IMR-90 (cell line): ENCODE measurements around the gene KLK10. TPM values are rescaled to one million over a fixed set of nuclear protein-coding genes. Genes with fewer than 3 reads are reported as not detected.

Experiments
- ATAC-seq: fragments of 200-7000 bp; cut with Tn5 transposase; 2 replicates; pipeline ENCODE4 v1.9.1; 2020; ENCODE audit warnings: low read depth, mild to moderate bottlenecking, moderate library complexity
- BruUV-seq: library from RNA; stranded (reverse); fragments of 400-500 nt; replicated peaks from 2 replicates; lab custom pipeline; 2021; lab: Mats Ljungman, UMichigan
- CTCF ChIA-PET: fragments of 300-600 bp; formaldehyde crosslinking; extraction: SDS; loops from one replicate; lab custom pipeline; 2021; ENCODE audit warnings: antibody characterized with exemption; lab: Yijun Ruan, JAX
- POLR2A ChIA-PET: fragments of 300-600 bp; sonication (Branson Sonifier 250); formaldehyde crosslinking; loops from one replicate; lab custom pipeline; 2022; ENCODE audit warnings: antibody characterized with exemption; ENCODE audit not compliant: unreplicated experiment; lab: Charles Lee
- DNase-seq: peaks from one replicate; pipeline ENCODE4 v3.0.0; 2013
- H2AFZ ChIP-seq: replicated peaks from 2 replicates; pipeline ENCODE3; 2013; ENCODE audit warnings: low read length, mild to moderate bottlenecking; ENCODE audit not compliant: poor library complexity
- H2AK5ac ChIP-seq: 2 replicates; pipeline ENCODE4 v1.6.1; 2013; ENCODE audit warnings: low read depth, low read length, inconsistent platforms
- H2AK9ac ChIP-seq: replicated peaks from 2 replicates; pipeline ENCODE3; 2013; ENCODE audit warnings: mild to moderate bottlenecking, low read depth, low read length, moderate library complexity; ENCODE audit not compliant: poor library complexity
- H2BK120ac ChIP-seq: 2 replicates; pipeline ENCODE4 v1.6.1; 2013; ENCODE audit warnings: low read depth, low read length, inconsistent platforms
- H2BK15ac ChIP-seq: 3 replicates; pipeline ENCODE4 v1.6.1; 2013; ENCODE audit warnings: low read depth, low read length, inconsistent platforms
- H2BK20ac ChIP-seq: 2 replicates; pipeline ENCODE4 v1.6.1; 2013; ENCODE audit warnings: low read depth, mild to moderate bottlenecking, inconsistent platforms, low read length, moderate library complexity
- H2BK5ac ChIP-seq: 2 replicates; pipeline ENCODE4 v1.6.1; 2013; ENCODE audit warnings: mild to moderate bottlenecking, low read depth, low read length, inconsistent platforms; ENCODE audit not compliant: poor library complexity, severe bottlenecking
- H3K14ac ChIP-seq: replicated peaks from 2 replicates; pipeline ENCODE4 v1.6.1; 2013; ENCODE audit warnings: low read depth, low read length, inconsistent platforms
- H3K18ac ChIP-seq: 2 replicates; pipeline ENCODE4 v1.6.1; 2013; ENCODE audit warnings: low read depth, low read length, control low read depth
- H3K23ac ChIP-seq: 2 replicates; pipeline ENCODE4 v1.6.1; 2013; ENCODE audit warnings: low read depth, low read length, inconsistent platforms
- H3K27ac ChIP-seq: 2 replicates; pipeline ENCODE4 v1.5.1; 2013; ENCODE audit warnings: mild to moderate bottlenecking, control low read depth, low read length; ENCODE audit not compliant: insufficient read depth
- H3K27me3 ChIP-seq: 2 replicates; pipeline ENCODE4 v1.6.1; 2013; ENCODE audit warnings: low read length; ENCODE audit not compliant: control insufficient read depth, insufficient read depth
- H3K36me3 ChIP-seq: 2 replicates; pipeline ENCODE4 v1.6.1; 2013; ENCODE audit warnings: low read length, mixed read lengths; ENCODE audit not compliant: control insufficient read depth, insufficient read depth
- H3K4ac ChIP-seq: 2 replicates; pipeline ENCODE4 v1.6.1; 2013; ENCODE audit warnings: low read depth, low read length, inconsistent platforms
- H3K4me1 ChIP-seq: 2 replicates; pipeline ENCODE4 v1.6.1; 2013; ENCODE audit warnings: low read length, mixed read lengths; ENCODE audit not compliant: control insufficient read depth, insufficient read depth
- H3K4me2 ChIP-seq: 2 replicates; pipeline ENCODE4 v1.6.1; 2013; ENCODE audit warnings: low read depth, mild to moderate bottlenecking, control low read depth, low read length, moderate library complexity
- H3K4me3 ChIP-seq: 2 replicates; pipeline ENCODE4 v1.5.1; 2013; ENCODE audit warnings: low read depth, mild to moderate bottlenecking, control low read depth, low read length, moderate library complexity; ENCODE audit not compliant: insufficient read depth
- H3K56ac ChIP-seq: 2 replicates; pipeline ENCODE4 v1.6.1; 2013; ENCODE audit warnings: low read length, inconsistent platforms; ENCODE audit not compliant: insufficient read depth; ENCODE audit errors: extremely low read depth
- H3K79me1 ChIP-seq, 2 experiments: 2 replicates each; pipeline ENCODE4 v1.6.1; 2013; ENCODE audit warnings: low read length in 2 of 2, inconsistent platforms in 1 of 2, low read depth in 1 of 2
- H3K9ac ChIP-seq: 2 replicates; pipeline ENCODE4 v1.6.1; 2013; ENCODE audit warnings: low read depth, low read length, control low read depth
- H3K9me1 ChIP-seq: 2 replicates; pipeline ENCODE4 v1.6.1; 2013; ENCODE audit warnings: low read length, inconsistent platforms; ENCODE audit not compliant: insufficient read depth
- H3K9me3 ChIP-seq: 2 replicates; pipeline ENCODE4 v1.6.1; 2013; ENCODE audit warnings: low read length; ENCODE audit not compliant: control insufficient read depth, insufficient read depth
- H4K20me1 ChIP-seq: 2 replicates; pipeline ENCODE4 v1.6.1; 2013; ENCODE audit warnings: low read length, inconsistent platforms; ENCODE audit not compliant: insufficient read depth
- H4K5ac ChIP-seq: 2 replicates; pipeline ENCODE4 v1.6.1; 2013; ENCODE audit warnings: mild to moderate bottlenecking, low read depth, low read length, control low read depth
- H4K8ac ChIP-seq, 2 experiments: 2 replicates each; pipeline ENCODE4 v1.6.1; 2013; ENCODE audit warnings: low read depth in 2 of 2, low read length in 2 of 2, control low read depth in 1 of 2, inconsistent platforms in 1 of 2
- H4K91ac ChIP-seq: 2 replicates; pipeline ENCODE4 v1.6.1; 2013; ENCODE audit warnings: low read depth, low read length, inconsistent platforms; ENCODE audit not compliant: insufficient read depth
- CTCF ChIP-seq: conservative IDR thresholded peaks from 2 replicates; pipeline ENCODE4 v1.5.1; 2012; ENCODE audit warnings: mild to moderate bottlenecking, low read depth, low read length, improper control_type of control experiment
- MAZ ChIP-seq: IDR thresholded peaks from 2 replicates; pipeline ENCODE4 v1.6.1; 2012; ENCODE audit warnings: low read depth, mild to moderate bottlenecking, low read length, improper control_type of control experiment, moderate library complexity, borderline replicate concordance
- RAD21 ChIP-seq: IDR thresholded peaks from 2 replicates; pipeline ENCODE4 v1.6.1; 2012; ENCODE audit warnings: low read length, improper control_type of control experiment
- RCOR1 ChIP-seq: IDR thresholded peaks from 2 replicates; pipeline ENCODE4 v1.6.1; 2012; ENCODE audit warnings: mild to moderate bottlenecking, low read length, improper control_type of control experiment; ENCODE audit not compliant: insufficient replicate concordance
- RFX5 ChIP-seq: IDR thresholded peaks from 2 replicates; pipeline ENCODE4 v1.8.0; 2012; ENCODE audit warnings: low read depth, mild to moderate bottlenecking, low read length, moderate library complexity
- WGBS, 2 experiments: methylation state at CpG; one replicate each; pipeline versions ENCODE4 v1.1.5 to v1.1.7; 2013; ENCODE audit warnings: missing lambda C conversion rate in 2 of 2; ENCODE audit not compliant: insufficient read length in 1 of 2; ENCODE audit errors: extremely low coverage in 2 of 2; 5-methylcytosine and 5-hydroxymethylcytosine counted together
- dilution Hi-C: fragments of 300-500 bp; cut with HindIII; formaldehyde crosslinking; loops from one replicate; pipeline ENCODE4 v1.14.3; 2018; ENCODE audit warnings: low sequenced_read_pairs; ENCODE audit not compliant: unreplicated experiment
- in situ Hi-C: fragments of 300-500 bp; cut with MboI; formaldehyde crosslinking; loops from 3 replicates; pipeline ENCODE4 v1.14.3; 2019; ENCODE audit warnings: low sequenced_read_pairs, inconsistent platforms, mixed read lengths
- intact Hi-C: fragments of 100-400 bp; cut with micrococcal nuclease; formaldehyde crosslinking; loops from 2 replicates; pipeline ENCODE4 v1.10.0; 2022
- polyA plus RNA-seq, 3 experiments: library from polyadenylated mRNA; depleted of rRNA; stranded (reverse); fragments of >200 nt; gene quantifications; 2 replicates each; pipeline ENCODE4 v1.2.3, GENCODE V29; 2012; ENCODE audit warnings: low replicate concordance in 1 of 3
- total RNA-seq: library from RNA; depleted of rRNA; stranded (reverse); fragments of >200 nt; gene quantifications from 2 replicates; pipeline ENCODE4 v1.2.3, GENCODE V29; 2012

The KLK10 gene
- total and polyA plus RNA-seq, 2 of the 4 experiments (the other 2 are of a cell fraction) = not detected

- no TSS peak for BruUV-seq
- no peak overlapping the region for H3K4me3 ChIP-seq
- no peak overlapping the region for H2BK20ac ChIP-seq
- peaks cover 2% of the 10 kb centered on the region; the same call in 1 of the 2 replicates for H3K9me3 ChIP-seq
- H2AK9ac ChIP-seq = no peak overlapping the region
- H3K4me2 ChIP-seq = no peak overlapping the region
- no peak overlapping the region for H3K27ac ChIP-seq
- no peak overlapping the region for H3K23ac ChIP-seq
- no peak overlapping the region for H4K5ac ChIP-seq
- in situ Hi-C loops = no loop called here
- ATAC-seq = no peak
- no peaks in the 10 kb centered on the region for H3K36me3 ChIP-seq
- no peak overlapping the region for H2BK120ac ChIP-seq
- no peak overlapping the region for H2BK15ac ChIP-seq
- POLR2A ChIA-PET = no interaction called here
- no peak for DNase-seq
- TF ChIP-seq RFX5 (no peak), MAZ (no peak), RAD21 (no peak), RCOR1 (no peak), CTCF (no peak)
- H4K8ac ChIP-seq = no peak overlapping the region
- no peak overlapping the region for H3K56ac ChIP-seq
- 54% methylated on average over 7 of the region's 12 CpGs; no CpG with 5 or more reads in 1 of the 2 experiments for WGBS, 2 experiments
- intact Hi-C loops = loop anchor here (10.0 kb wide), 1 partner anchor 658 kb away; no protein-coding TSS in a partner anchor
- H3K9me1 ChIP-seq = no peaks in the 10 kb centered on the region
- CTCF ChIA-PET = interaction anchor here (0.7 kb wide), 1 partner anchor 8 kb away, joined by 3 read pairs; no protein-coding TSS in a partner anchor
- H4K91ac ChIP-seq = no peak overlapping the region
- H3K14ac ChIP-seq = no peak overlapping the region
- H3K27me3 ChIP-seq = peaks cover 5% of the 10 kb centered on the region; the same call in 1 of the 2 replicates
- H2AFZ ChIP-seq = no peak overlapping the region
- no peak overlapping the region for H3K9ac ChIP-seq
- dilution Hi-C loops = no loop called here
- H2AK5ac ChIP-seq = no peak overlapping the region
- H3K4me1 ChIP-seq = no peaks in the 10 kb centered on the region
- no peaks in the 10 kb centered on the region for H3K79me1 ChIP-seq
- no peak overlapping the region for H3K4ac ChIP-seq
- no peak overlapping the region for H2BK5ac ChIP-seq
- no peak overlapping the region for H3K18ac ChIP-seq
- H4K20me1 ChIP-seq = no peaks in the 10 kb centered on the region
Observed at GRCh38 chr19:51012661-51013190, 6.8 kb downstream of the KLK10 start.
